Measurements from ENCODE around the gene SRPK2. TPM values are rescaled to one million over a fixed set of nuclear protein-coding genes. Genes with fewer than 3 reads are reported as not detected.
"Not testable (repeated sequence)": the region's sequence is repeated elsewhere in the genome, so short reads cannot be mapped to it uniquely, and the experiment has no call there.

The SRPK2 gene
- total RNA-seq (ENCODE audit: low replicate concordance) = 44.2 and 54.1 TPM in 2 replicates

DNA sequence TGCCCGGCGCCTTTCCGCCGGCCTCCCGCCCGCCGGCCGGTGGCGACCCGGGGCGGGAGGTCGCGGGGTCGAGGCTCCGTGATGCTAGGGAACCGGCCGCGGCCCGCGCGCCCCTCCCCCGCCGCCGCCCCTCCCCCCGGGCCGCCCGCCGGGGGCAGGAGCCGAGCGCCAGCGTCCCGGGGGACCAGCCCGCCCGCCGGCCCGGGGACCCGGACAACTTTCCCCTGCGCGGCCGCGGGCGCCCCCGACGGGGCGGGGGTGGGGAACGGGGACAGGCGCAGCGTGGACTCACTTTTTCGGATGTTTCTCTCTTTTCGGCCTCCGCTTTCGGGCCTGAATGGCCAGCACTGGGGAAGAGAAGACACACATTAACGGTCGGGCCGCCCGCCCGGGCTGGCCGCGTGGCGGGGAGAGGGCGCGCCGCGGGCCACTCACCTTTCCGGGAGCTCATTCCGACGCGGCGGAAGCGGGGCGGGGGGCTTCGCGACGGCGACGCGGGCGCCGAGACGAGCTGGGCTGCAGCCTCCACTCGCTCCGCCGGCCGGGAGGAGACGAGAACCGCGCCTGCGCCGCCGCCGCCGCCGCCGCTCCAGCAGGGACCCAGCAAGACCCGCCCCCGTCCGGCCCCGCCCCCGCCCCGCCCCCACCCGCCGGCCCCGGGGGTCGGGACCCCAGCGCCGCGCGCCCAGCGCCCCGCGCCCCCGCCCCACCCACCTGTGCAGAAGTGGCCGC lies at the start of gene SRPK2:
Gene SRPK2, minus strand, starts transcription at position 566 of the 732 bp plus-strand sequence.
- Histone ChIP-seq H3K4me2 (peak within 1 kb of the TSS; percentile 97), H4K20me1 (ENCODE audit: low read depth) (peaks cover 24% of the 10 kb centered on the region), H3K4me1 (peaks cover 7% of the 10 kb centered on the region), H2AFZ (replicated peaks) (peak within 1 kb of the TSS; percentile 98), H3K79me2 (ENCODE audit: low read depth) (peaks cover 42% of the 10 kb centered on the region), H3K9me3 (ENCODE audit: low read depth) (no peaks in the 10 kb centered on the region), H3F3A (ENCODE audit: low read depth) (peaks cover 12% of the 10 kb centered on the region), H3K4me3 (peak within 1 kb of the TSS; percentile 76), H3K27me3 (peaks cover 18% of the 10 kb centered on the region), H3K36me3 (no peaks in the 10 kb centered on the region), H3K9ac (peak within 1 kb of the TSS; percentile 60), H3K27ac (peak within 1 kb of the TSS; percentile 67)
- Mint-ChIP-seq H3K36me3 (peaks cover 9% of the 10 kb centered on the region), H3K4me1 (peaks cover 15% of the 10 kb centered on the region), H3K27me3 (ENCODE audit: insufficient read depth, low read depth) (peaks cover 4% of the 10 kb centered on the region), H3K9me3 (peaks cover 7% of the 10 kb centered on the region), H3K4me3 (peak within 1 kb of the TSS; percentile 97), H3K27ac (peak within 1 kb of the TSS; percentile 89)
- peak; percentile 91 for DNase-seq (ENCODE audit: low spot score)
- TF ChIP-seq, protein P1, sequence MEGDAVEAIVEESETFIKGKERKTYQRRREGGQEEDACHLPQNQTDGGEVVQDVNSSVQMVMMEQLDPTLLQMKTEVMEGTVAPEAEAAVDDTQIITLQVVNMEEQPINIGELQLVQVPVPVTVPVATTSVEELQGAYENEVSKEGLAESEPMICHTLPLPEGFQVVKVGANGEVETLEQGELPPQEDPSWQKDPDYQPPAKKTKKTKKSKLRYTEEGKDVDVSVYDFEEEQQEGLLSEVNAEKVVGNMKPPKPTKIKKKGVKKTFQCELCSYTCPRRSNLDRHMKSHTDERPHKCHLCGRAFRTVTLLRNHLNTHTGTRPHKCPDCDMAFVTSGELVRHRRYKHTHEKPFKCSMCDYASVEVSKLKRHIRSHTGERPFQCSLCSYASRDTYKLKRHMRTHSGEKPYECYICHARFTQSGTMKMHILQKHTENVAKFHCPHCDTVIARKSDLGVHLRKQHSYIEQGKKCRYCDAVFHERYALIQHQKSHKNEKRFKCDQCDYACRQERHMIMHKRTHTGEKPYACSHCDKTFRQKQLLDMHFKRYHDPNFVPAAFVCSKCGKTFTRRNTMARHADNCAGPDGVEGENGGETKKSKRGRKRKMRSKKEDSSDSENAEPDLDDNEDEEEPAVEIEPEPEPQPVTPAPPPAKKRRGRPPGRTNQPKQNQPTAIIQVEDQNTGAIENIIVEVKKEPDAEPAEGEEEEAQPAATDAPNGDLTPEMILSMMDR (IDR thresholded peaks at IDR 0.05) = no peak
- TF ChIP-seq EZH2phosphoT487 (IDR thresholded peaks at IDR 0.05) = no peak
- TF ChIP-seq EZH2 (IDR thresholded peaks at IDR 0.05) = no peak

DNA sequence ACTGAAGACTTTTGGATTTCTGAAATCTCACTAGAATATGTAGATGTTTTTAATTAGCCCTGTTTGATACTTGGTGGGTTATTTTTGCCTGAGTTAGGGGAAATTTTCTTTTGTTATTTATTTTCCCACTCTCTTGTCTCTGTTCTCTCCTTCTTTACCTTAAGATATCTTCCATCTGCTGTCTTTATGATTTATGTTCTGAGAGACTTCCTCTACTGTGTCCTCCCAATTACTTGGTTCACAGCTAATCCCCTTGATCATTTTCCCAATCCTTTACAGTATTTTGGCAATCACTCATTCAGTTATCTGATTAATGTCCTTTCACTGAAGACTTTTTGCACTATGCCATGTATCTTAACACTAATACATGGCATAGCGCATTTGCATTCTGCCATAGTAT lies 49.5 kb upstream of the SRPK2 start:
- no peak overlapping the region for H3K27ac ChIP-seq
- TF ChIP-seq EZH2phosphoT487 (IDR thresholded peaks at IDR 0.05) (no peak), EZH2 (IDR thresholded peaks at IDR 0.05) (no peak)
- TF ChIP-seq, protein P1 (IDR thresholded peaks at IDR 0.05) = no peak

DNA sequence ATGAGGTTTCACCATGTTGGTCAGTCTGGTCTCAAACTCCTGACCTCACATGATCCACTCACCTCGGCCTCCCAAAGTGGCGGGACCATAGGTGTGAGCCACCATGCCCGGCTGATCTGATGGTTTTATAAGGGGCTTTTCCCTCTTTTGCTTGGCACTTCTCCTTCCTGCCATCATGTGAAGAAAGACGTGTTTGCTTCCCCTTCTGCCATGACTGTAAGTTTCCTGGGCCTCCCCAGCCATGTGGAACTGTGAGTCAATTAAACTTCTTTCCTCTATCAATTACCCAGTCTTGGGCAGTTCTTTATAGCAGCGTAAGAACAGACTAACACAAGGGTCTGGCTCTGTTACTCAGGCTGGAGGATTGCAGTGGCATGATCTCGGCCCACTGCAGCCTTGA lies 48.6 kb upstream of the SRPK2 start:
- not testable (repeated sequence) for H3K9me3 Mint-ChIP-seq; H3K27me3 ChIP-seq; H3F3A ChIP-seq (ENCODE audit: low read depth); H3K27me3 Mint-ChIP-seq (ENCODE audit: insufficient read depth, low read depth); H3K4me1 ChIP-seq; H3K9ac ChIP-seq; H3K36me3 Mint-ChIP-seq; H2AFZ ChIP-seq (replicated peaks); H3K4me2 ChIP-seq; H3K4me1 Mint-ChIP-seq; H3K27ac ChIP-seq; DNase-seq (ENCODE audit: low spot score); H3K27ac Mint-ChIP-seq; H3K4me3 ChIP-seq; H3K9me3 ChIP-seq (ENCODE audit: low read depth); H4K20me1 ChIP-seq (ENCODE audit: low read depth); H3K36me3 ChIP-seq; H3K79me2 ChIP-seq (ENCODE audit: low read depth); H3K4me3 Mint-ChIP-seq

More for the DNA sequence above, 49.5 kb upstream of the SRPK2 start:
- no peaks in the 10 kb centered on the region for H3K27me3 ChIP-seq
- no peaks in the 10 kb centered on the region for H3K9me3 ChIP-seq (ENCODE audit: low read depth)
- no peaks in the 10 kb centered on the region for H3F3A ChIP-seq (ENCODE audit: low read depth)
- no peak overlapping the region for H3K4me3 ChIP-seq
- H4K20me1 ChIP-seq (ENCODE audit: low read depth) = no peaks in the 10 kb centered on the region
- Mint-ChIP-seq H3K4me3 (no peak overlapping the region), H3K27me3 (ENCODE audit: insufficient read depth, low read depth) (peaks cover 4% of the 10 kb centered on the region), H3K4me1 (no peaks in the 10 kb centered on the region), H3K9me3 (peaks cover 2% of the 10 kb centered on the region), H3K27ac (no peak overlapping the region), H3K36me3 (no peaks in the 10 kb centered on the region)
- no peak for DNase-seq (ENCODE audit: low spot score)
- no peaks in the 10 kb centered on the region for H3K36me3 ChIP-seq
- no peak overlapping the region for H3K4me2 ChIP-seq
- H2AFZ ChIP-seq (replicated peaks) = no peak overlapping the region
- no peaks in the 10 kb centered on the region for H3K79me2 ChIP-seq (ENCODE audit: low read depth)
- H3K4me1 ChIP-seq = no peaks in the 10 kb centered on the region
- H3K9ac ChIP-seq = no peak overlapping the region

Data from neural progenitor cell (in vitro differentiated cells).